K562 (cell line): Measurements from ENCODE around the gene MARS1. TPM values are rescaled to one million over a fixed set of nuclear protein-coding genes. Genes with fewer than 3 reads are reported as not detected.

Experiments
- polyA plus RNA-seq, 8 experiments: library from polyadenylated mRNA; depleted of rRNA in 4 of 8; stranded (reverse) in 5 of 8; unstranded in 3 of 8; fragments of >200 nt; fragmentation: Nextera tagmentation in 2 of 8; fragmentation: Illumina TruSeq in 1 of 8; extraction: Ambion mirVana in 2 of 8; extraction: Trizol in 1 of 8; gene quantifications; 2 replicates each; pipeline versions ENCODE4 v1.2.1 to v1.2.3, GENCODE V29; 2011 to 2014; ENCODE audit warnings: inconsistent platforms in 1 of 8, missing spikeins in 1 of 8
- total RNA-seq, 7 experiments: library from RNA; depleted of rRNA in 6 of 7; stranded (reverse); fragments of >200 nt in 6 of 7; fragmentation: Illumina TruSeq in 2 of 7; extraction: Trizol in 2 of 7; gene quantifications; 2 replicates each; pipeline versions ENCODE4 v1.2.1 to v1.2.3, GENCODE V29; 2011 to 2021; ENCODE audit warnings: low replicate concordance in 1 of 7
- TF ChIP-seq, protein P1 (sequence below): fragments of 200-600 bp; sonication (generic); IDR thresholded peaks from one replicate; pipeline ENCODE4 v1.6.1; 2012; ENCODE audit warnings: mild to moderate bottlenecking, low read depth, low read length, inconsistent platforms

Gene MARS1
- total and polyA plus RNA-seq, 9 of the 15 experiments (the other 6 are each of a cell fraction or from before 2014, with no cell fraction given): 117 to 382 (median 220) TPM

DNA sequence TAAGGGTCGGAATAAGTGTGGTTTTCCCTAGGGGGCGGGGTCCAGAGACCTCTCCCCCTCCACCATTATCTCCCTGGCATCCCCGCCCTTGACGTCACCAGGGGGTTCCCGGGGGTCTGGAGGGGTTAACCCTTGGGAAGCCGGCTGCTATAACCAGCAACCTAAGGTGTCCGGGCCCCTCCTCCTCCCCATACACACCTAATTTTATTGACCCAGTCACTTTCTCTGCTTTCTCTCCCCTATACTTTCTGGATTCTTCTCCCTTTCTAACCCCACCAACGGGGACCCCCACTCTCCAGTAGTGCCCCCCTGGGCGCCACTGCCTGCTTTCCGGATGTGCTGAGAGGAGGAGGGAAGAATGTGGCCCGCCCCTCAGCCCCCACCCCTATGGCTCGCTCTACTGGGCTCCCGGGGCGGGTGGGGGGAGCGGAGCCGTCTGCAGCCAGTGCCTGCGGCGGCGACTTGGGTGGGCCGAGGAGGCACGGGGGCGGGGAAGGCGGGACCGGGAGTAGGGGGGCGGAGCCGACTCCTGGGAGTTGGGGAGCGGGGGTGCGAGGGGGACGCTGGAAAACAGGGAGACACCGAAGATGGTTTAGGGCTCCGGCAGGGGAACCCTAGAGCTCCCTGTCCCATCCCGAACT is 26.5 kb upstream of the MARS1 start (continued):
- TF ChIP-seq, protein P1, sequence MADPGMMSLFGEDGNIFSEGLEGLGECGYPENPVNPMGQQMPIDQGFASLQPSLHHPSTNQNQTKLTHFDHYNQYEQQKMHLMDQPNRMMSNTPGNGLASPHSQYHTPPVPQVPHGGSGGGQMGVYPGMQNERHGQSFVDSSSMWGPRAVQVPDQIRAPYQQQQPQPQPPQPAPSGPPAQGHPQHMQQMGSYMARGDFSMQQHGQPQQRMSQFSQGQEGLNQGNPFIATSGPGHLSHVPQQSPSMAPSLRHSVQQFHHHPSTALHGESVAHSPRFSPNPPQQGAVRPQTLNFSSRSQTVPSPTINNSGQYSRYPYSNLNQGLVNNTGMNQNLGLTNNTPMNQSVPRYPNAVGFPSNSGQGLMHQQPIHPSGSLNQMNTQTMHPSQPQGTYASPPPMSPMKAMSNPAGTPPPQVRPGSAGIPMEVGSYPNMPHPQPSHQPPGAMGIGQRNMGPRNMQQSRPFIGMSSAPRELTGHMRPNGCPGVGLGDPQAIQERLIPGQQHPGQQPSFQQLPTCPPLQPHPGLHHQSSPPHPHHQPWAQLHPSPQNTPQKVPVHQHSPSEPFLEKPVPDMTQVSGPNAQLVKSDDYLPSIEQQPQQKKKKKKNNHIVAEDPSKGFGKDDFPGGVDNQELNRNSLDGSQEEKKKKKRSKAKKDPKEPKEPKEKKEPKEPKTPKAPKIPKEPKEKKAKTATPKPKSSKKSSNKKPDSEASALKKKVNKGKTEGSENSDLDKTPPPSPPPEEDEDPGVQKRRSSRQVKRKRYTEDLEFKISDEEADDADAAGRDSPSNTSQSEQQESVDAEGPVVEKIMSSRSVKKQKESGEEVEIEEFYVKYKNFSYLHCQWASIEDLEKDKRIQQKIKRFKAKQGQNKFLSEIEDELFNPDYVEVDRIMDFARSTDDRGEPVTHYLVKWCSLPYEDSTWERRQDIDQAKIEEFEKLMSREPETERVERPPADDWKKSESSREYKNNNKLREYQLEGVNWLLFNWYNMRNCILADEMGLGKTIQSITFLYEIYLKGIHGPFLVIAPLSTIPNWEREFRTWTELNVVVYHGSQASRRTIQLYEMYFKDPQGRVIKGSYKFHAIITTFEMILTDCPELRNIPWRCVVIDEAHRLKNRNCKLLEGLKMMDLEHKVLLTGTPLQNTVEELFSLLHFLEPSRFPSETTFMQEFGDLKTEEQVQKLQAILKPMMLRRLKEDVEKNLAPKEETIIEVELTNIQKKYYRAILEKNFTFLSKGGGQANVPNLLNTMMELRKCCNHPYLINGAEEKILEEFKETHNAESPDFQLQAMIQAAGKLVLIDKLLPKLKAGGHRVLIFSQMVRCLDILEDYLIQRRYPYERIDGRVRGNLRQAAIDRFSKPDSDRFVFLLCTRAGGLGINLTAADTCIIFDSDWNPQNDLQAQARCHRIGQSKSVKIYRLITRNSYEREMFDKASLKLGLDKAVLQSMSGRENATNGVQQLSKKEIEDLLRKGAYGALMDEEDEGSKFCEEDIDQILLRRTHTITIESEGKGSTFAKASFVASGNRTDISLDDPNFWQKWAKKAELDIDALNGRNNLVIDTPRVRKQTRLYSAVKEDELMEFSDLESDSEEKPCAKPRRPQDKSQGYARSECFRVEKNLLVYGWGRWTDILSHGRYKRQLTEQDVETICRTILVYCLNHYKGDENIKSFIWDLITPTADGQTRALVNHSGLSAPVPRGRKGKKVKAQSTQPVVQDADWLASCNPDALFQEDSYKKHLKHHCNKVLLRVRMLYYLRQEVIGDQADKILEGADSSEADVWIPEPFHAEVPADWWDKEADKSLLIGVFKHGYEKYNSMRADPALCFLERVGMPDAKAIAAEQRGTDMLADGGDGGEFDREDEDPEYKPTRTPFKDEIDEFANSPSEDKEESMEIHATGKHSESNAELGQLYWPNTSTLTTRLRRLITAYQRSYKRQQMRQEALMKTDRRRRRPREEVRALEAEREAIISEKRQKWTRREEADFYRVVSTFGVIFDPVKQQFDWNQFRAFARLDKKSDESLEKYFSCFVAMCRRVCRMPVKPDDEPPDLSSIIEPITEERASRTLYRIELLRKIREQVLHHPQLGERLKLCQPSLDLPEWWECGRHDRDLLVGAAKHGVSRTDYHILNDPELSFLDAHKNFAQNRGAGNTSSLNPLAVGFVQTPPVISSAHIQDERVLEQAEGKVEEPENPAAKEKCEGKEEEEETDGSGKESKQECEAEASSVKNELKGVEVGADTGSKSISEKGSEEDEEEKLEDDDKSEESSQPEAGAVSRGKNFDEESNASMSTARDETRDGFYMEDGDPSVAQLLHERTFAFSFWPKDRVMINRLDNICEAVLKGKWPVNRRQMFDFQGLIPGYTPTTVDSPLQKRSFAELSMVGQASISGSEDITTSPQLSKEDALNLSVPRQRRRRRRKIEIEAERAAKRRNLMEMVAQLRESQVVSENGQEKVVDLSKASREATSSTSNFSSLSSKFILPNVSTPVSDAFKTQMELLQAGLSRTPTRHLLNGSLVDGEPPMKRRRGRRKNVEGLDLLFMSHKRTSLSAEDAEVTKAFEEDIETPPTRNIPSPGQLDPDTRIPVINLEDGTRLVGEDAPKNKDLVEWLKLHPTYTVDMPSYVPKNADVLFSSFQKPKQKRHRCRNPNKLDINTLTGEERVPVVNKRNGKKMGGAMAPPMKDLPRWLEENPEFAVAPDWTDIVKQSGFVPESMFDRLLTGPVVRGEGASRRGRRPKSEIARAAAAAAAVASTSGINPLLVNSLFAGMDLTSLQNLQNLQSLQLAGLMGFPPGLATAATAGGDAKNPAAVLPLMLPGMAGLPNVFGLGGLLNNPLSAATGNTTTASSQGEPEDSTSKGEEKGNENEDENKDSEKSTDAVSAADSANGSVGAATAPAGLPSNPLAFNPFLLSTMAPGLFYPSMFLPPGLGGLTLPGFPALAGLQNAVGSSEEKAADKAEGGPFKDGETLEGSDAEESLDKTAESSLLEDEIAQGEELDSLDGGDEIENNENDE: no peak
